SH-SY5Y (cell line): ENCODE measurements around the gene TNNI2.

Experiments used
- GATA2 ChIP-seq: IDR thresholded peaks from 2 replicates; pipeline ENCODE4 v1.6.1; 2011; ENCODE audit warnings: mild to moderate bottlenecking, low read depth, low read length
- GATA3 ChIP-seq: IDR thresholded peaks from 2 replicates; pipeline ENCODE4 v1.6.1; 2011; ENCODE audit warnings: low read depth, mild to moderate bottlenecking, low read length, moderate library complexity

The TNNI2 gene

DNA sequence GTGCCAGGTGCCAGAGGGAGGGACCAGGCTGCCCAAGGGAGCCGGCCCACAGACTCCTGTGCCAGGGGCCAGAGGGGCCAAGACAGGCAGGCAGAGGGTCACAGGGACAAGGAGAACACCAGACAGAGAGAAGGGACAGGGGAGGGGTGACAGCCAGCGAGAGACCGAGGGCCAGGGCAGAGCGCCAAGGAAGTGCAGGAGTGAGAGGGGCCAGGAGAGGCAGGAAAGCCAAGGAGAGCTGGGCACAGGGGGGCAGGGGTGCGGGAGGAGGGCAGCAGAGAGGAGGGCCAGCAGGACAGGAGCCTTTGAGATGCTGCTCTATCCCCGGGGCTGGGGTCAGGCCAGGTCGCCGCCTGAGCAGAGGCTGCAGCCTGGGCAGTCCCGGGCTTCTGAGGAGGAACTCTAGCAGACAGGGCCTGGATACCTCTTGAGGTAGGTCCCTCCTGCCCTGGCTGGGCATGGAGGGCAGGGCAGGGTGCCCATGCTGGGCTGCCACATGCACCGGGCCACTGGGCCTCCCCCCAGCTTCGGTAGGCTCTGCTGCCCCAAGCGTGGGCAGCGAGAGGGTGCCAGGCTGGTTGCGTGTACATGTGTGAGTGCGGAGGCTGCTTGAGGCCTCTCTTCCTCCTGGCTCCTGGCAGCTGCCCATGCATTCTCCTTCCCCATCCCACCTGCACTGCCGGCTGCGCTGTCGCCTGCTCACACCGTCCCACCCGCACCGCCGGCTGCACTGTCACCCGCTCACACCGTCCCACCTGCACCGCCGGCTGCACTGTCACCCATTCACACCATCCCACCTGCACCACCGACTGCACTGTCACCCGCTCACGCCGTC is 26.3 kb downstream of the TNNI2 start:
- TF ChIP-seq GATA2, result no peak
- no peak for TF ChIP-seq GATA3

DNA sequence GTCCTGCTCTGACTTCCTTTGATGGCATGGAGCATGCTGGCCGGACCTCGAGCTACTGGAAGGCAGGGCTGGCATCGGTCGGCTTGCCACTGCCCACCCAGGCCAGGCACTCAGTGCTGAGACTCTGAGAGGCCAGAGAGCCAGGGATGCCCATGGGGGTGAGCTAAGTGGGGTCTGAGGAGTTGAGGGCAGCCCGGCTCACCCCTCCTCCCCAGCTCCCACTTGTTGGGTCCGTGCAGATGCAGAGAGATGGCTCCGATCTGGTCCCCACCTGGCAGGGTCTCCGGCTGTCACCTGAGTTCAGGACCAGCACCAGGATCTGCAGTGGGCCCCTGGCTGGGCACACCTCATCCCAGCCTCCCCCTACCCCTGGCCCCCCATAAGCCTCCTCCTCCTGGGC is 27.4 kb downstream of the TNNI2 start:
- TF ChIP-seq GATA2 (no peak), GATA3 (no peak)

DNA sequence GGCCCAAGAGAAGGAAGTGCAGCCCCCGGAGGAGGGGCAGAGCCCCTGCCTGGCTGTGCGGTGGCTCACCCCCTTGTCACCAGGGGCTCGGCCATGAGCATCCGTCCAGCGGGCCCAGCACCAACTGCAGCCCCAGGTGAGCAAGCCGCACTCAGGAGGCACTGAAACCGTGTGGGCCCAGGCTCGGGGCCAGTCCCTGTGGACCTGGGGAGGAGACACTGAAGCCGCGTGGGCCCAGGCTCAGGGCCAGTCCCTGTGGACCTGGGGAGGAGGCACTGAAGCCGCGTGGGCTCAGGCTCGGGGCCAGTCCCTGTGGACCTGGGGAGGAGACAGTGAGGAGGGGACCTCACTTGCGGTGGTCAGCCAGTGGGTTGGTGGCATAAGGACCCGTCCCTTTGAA is 28.0 kb downstream of the TNNI2 start:
- TF ChIP-seq GATA2 (no peak), GATA3 (no peak)

- TF ChIP-seq GATA2 (no peak), GATA3 (no peak)
Observed at GRCh38 chr11:1867381-1867780, 28.6 kb downstream of the TNNI2 start.

DNA sequence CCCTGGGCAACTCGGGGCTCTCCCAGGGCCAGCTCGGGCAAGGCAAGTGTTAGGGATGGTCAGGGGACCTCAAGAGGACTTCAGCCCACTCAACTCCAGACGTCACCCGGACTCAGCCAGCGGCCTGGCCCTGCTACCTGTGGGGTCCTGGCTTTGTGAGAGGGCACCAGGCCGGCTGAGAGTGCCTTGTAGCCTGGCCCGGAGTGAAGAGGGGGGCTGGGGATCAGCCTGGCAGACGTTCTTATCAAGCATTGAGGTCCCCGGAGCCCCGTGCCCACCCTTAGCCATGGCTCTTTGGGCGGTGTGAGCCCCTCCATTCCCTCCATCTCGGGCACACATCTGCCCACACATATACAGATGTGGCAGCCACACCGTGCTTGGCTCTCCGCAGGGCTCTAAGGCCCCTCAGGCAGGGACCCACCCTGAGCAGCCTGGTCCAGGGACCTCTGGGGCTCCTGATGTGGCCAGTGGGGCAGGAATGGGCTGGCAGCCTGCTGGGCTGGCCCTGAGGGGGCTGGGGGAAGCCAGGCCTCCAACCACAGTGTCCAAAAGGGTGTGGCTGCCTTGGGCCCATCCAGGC is 29.4 kb downstream of the TNNI2 start:
- TF ChIP-seq GATA2, result no peak
- no peak for TF ChIP-seq GATA3

GRCh38 chr11:1868636-1869291 is 30.0 kb downstream of the TNNI2 start:
- TF ChIP-seq GATA3 (no peak), GATA2 (no peak)

GRCh38 chr11:1869427-1870325 is 30.9 kb downstream of the TNNI2 start:
- TF ChIP-seq GATA2, result no peak
- no peak for TF ChIP-seq GATA3

DNA sequence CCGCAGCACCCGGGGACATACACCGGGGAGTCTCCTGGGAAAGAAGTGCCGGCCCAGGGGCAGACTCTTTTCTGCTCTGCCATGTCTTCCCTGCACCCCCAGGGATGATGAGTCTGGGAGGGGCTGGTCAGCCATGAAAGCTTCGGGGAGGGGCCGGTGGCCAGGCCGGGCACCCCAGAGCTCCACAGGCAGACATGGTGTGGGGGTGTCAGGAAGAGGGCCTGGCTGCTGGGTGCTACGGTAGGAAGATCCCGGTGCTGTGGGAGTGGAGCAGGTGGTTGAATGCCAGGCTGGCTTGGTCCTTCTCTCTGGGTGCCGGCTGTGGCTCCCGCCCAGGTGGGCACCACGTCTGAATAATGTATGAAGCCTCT is 31.5 kb downstream of the TNNI2 start:
- TF ChIP-seq GATA2, result no peak
- no peak for TF ChIP-seq GATA3

DNA sequence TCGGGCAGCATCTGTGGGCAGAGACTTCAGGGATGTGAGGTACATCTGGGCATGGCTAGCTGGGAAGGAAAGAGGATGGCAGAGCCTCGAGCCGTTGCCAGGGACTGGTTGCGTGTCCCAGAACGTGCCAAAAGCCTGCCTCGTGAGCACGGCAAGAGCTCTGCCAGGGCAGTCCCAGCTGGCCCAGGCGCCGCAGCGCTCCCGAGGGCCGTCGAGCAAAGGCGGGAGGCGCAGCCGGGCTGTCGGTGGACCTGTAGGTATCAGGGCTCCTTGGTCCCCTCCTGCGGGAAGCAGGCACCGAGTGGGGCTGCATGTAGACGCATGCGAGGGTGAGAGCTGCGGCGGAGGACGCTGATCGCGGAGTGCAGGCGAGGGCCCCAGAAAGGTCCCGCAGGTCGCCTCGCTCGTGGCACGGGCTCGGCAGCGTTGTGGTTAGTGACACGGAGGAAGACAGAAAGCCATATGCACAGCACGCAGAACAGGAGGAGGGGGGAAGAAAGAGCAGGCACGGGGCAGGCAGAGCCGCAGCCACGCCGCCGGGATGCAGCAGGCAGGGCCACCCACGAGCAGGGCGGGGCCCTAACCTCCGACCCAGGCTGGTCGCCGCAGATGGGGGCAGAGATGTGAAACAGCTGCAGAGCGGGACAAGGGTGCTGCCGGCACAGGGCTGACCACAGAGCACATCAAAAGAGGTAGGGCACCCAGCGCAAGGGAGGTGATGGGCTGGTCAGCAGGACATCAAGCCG is 32.1 kb downstream of the TNNI2 start:
- TF ChIP-seq GATA2 (no peak), GATA3 (no peak)

DNA sequence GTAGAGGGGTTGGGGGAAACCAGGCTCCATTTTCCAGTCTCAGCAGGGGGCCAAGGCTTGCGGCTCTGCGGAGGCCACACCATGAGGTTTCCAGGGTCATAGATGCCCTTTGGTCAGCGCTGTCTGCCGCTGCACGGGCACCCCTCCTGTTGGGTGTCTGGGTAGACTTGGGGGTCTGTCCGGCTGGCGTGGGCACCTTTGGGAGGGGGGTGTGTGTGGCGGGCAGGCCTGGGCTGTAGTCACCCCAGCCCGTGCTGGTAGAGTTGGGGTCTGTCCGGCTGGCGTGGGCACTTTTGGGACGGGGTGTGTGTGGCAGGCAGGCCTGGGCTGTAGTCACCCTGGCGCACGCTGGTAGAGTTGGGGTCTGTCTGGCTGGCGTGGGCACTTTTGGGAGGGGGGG is 32.8 kb downstream of the TNNI2 start:
- TF ChIP-seq GATA3, result no peak
- TF ChIP-seq GATA2, result no peak

DNA sequence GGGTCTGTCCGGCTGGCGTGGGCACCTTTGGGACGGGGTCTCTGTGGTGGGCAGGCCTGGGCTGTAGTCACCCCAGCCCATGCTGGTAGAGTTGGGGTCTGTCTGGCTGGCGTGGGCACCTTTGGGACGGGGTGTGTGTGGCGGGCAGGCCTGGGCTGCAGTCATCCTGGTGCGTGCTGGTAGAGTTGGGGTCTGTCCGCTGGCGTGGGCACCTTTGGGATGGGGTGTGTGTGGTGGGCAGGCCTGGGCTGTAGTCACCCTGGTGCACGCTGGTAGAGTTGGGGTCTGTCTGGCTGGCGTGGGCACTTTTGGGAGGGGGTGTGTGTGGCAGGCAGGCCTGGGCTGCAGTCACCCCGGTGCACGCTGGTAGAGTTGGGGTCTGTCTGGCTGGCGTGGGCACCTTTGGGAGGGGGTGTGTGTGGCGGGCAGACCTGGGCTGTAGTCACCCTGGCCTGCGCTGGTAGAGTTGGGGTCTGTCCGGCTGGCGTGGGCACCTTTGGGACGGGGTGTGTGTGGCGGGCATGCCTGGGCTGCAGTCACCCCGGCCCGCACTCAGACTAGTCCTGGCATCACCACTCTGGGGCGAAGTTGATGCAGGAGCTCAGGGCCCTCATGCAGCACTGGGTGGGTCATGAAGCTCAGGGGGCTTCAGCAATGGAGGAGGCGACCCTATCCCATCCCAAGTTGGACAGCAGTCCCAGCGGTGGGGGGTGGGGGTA is 33.6 kb downstream of the TNNI2 start:
- TF ChIP-seq GATA3, result no peak
- TF ChIP-seq GATA2, result no peak

DNA sequence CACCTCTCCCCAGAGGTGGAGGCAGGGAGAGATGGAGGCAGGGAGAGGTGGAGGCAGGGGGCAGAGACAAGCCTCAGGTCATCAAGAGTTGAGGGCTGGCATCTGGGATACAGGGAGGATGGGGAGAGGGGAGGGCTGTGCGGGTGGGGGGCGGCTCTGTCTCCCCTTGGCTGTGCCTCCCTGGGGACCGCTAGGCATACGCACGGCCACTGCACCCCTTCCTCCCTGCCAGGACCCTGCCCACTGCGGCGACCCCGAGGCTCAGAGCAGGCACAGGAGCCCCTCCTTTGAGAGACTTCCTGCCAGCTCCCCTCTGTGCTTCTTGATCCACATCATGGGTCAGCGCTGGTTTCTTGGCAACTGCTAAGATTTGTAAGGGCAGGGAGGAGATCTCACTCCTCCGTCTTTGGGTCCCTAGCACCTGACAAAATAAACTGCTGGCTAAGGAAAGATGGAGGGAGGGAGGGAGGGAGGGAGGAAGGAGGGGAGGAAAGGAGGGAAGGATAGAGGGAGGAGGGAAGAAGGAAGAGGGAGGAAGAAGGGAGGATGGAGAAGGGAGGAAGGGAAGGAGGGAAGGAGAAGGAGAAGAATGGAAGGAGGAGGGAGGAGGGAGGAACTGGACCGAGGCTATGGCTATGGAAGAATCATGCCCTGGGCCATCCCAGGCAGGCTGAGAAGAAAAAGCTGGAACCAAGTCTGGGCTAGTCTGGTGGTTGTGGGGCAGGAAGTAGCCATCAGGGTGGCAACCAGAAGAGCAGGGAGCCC is 34.4 kb downstream of the TNNI2 start:
- TF ChIP-seq GATA2 (no peak), GATA3 (no peak)
